ENCODE data around the gene MYH7B. TPM values are rescaled to one million over a fixed set of nuclear protein-coding genes. Genes with fewer than 3 reads are reported as not detected.

The MYH7B gene
- total RNA-seq, 1 donor from 2014 or later = 19.3 TPM

- peak overlapping the region; percentile 40 for H3K27ac ChIP-seq (ENCODE audit: low read depth, low read length)
- H3K9ac ChIP-seq (ENCODE audit: low read depth in 1 of 3, low read length in 3 of 3) = peak overlapping the region; percentile 38 to 74 (median 61)
- peaks cover 10 to 17% (median 11%) of the 10 kb centered on the region in 3 donors for H3K27me3 ChIP-seq (ENCODE audit: control insufficient read depth in 3 of 3, insufficient read depth in 3 of 3, low read length in 3 of 3)
- peaks cover 29 to 74% (median 71%) of the 10 kb centered on the region in 3 donors for H3K4me1 ChIP-seq (ENCODE audit: control insufficient read depth in 3 of 3, insufficient read depth in 3 of 3, low read length in 3 of 3)
- no peaks in the 10 kb centered on the region for H3K9me3 ChIP-seq (ENCODE audit: control insufficient read depth in 3 of 3, low read length in 3 of 3)
- H3K36me3 ChIP-seq (ENCODE audit: control insufficient read depth in 3 of 3, insufficient read depth in 3 of 3, low read length in 3 of 3) = peaks cover 10 to 60% (median 28%) of the 10 kb centered on the region in 3 donors
- H3K4me3 ChIP-seq (ENCODE audit: low read length in 3 of 3) = peak overlapping the region in 2 of 3 donors; percentile 27 to 52
Measured at GRCh38 chr20:34987288-34988190, 31.9 kb downstream of the MYH7B start.

DNA sequence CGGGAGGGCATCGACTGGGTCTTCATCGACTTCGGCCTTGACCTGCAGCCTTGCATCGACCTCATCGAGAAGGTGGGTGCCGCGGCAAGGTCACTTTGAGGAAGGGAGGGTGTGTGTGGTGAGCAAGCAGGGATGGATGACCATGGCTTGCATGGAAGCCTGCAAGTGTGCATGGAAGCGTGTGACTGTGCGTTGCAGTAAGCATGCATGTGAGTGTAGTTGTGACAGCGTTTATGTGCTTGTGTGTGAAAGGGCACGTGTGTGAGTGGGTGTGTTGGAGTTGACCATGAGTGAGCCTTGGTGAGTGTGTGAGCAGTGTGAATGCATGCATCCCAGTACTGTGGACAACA lies 32.5 kb downstream of the MYH7B start:
- Histone ChIP-seq H3K9me3 (ENCODE audit: control insufficient read depth in 3 of 3, low read length in 3 of 3) (no peaks in the 10 kb centered on the region), H3K36me3 (ENCODE audit: control insufficient read depth in 3 of 3, insufficient read depth in 3 of 3, low read length in 3 of 3) (peaks cover 16 to 65% (median 34%) of the 10 kb centered on the region in 3 donors), H3K27ac (ENCODE audit: low read depth, low read length) (no peak overlapping the region), H3K4me1 (ENCODE audit: control insufficient read depth in 3 of 3, insufficient read depth in 3 of 3, low read length in 3 of 3) (peaks cover 23 to 73% (median 69%) of the 10 kb centered on the region in 3 donors), H3K27me3 (ENCODE audit: control insufficient read depth in 3 of 3, insufficient read depth in 3 of 3, low read length in 3 of 3) (peaks cover 10 to 17% (median 11%) of the 10 kb centered on the region in 3 donors), H3K4me3 (ENCODE audit: low read length in 3 of 3) (peak overlapping the region in 1 of 3 donors; percentile 52), H3K9ac (ENCODE audit: low read depth in 1 of 3, low read length in 3 of 3) (peak overlapping the region in 1 of 3 donors; percentile 74)

DNA sequence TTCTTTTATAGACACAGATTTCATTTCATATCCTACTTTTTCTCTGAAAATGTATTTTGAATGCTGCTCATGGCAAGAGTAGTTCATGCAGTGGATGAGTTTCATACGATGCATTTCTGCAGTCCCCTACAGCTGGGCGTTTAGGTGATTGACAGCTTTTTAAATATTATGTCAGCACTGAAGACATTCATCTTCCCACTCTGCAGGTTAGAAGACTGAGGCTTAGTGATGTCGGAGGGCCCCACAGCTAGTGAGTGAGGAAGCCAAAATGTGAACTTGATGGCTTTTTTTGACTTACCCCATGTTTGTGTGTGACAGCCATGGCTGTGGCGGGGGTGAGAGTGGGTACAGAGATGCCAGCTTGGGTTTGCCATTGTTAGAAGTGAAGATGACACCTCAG lies 33.5 kb downstream of the MYH7B start:
- Histone ChIP-seq H3K27ac (ENCODE audit: low read depth, low read length) (no peak overlapping the region), H3K4me1 (ENCODE audit: control insufficient read depth in 3 of 3, insufficient read depth in 3 of 3, low read length in 3 of 3) (peaks cover 13 to 66% (median 65%) of the 10 kb centered on the region in 3 donors), H3K36me3 (ENCODE audit: control insufficient read depth in 3 of 3, insufficient read depth in 3 of 3, low read length in 3 of 3) (peaks cover 24 to 75% (median 43%) of the 10 kb centered on the region in 3 donors), H3K27me3 (ENCODE audit: control insufficient read depth in 3 of 3, insufficient read depth in 3 of 3, low read length in 3 of 3) (peaks cover 3 to 9% (median 5%) of the 10 kb centered on the region in 3 donors), H3K9ac (ENCODE audit: low read depth in 1 of 3, low read length in 3 of 3) (no peak overlapping the region), H3K4me3 (ENCODE audit: low read length in 3 of 3) (no peak overlapping the region), H3K9me3 (ENCODE audit: control insufficient read depth in 3 of 3, low read length in 3 of 3) (no peaks in the 10 kb centered on the region)

- H3K9me3 ChIP-seq (ENCODE audit: control insufficient read depth in 3 of 3, low read length in 3 of 3) = no peaks in the 10 kb centered on the region
- H3K9ac ChIP-seq (ENCODE audit: low read depth in 1 of 3, low read length in 3 of 3) = peak overlapping the region in 1 of 3 donors; percentile 8
- H3K36me3 ChIP-seq (ENCODE audit: control insufficient read depth in 3 of 3, insufficient read depth in 3 of 3, low read length in 3 of 3) = peaks cover 29 to 80% (median 49%) of the 10 kb centered on the region in 3 donors
- H3K4me1 ChIP-seq (ENCODE audit: control insufficient read depth in 3 of 3, insufficient read depth in 3 of 3, low read length in 3 of 3) = peaks cover 11 to 66% (median 66%) of the 10 kb centered on the region in 3 donors
- H3K27me3 ChIP-seq (ENCODE audit: control insufficient read depth in 3 of 3, insufficient read depth in 3 of 3, low read length in 3 of 3) = peaks cover 0 to 5% (median 4%) of the 10 kb centered on the region in 3 donors
- H3K4me3 ChIP-seq (ENCODE audit: low read length in 3 of 3) = no peak overlapping the region
- no peak overlapping the region for H3K27ac ChIP-seq (ENCODE audit: low read depth, low read length)
Measured at GRCh38 chr20:34989670-34990069, 34.0 kb downstream of the MYH7B start.

- no peak overlapping the region for H3K9ac ChIP-seq (ENCODE audit: low read depth in 1 of 3, low read length in 3 of 3)
- peaks cover 34 to 85% (median 54%) of the 10 kb centered on the region in 3 donors for H3K36me3 ChIP-seq (ENCODE audit: control insufficient read depth in 3 of 3, insufficient read depth in 3 of 3, low read length in 3 of 3)
- H3K9me3 ChIP-seq (ENCODE audit: control insufficient read depth in 3 of 3, low read length in 3 of 3) = no peaks in the 10 kb centered on the region
- peaks cover 0 to 2% (median 0%) of the 10 kb centered on the region in 3 donors for H3K27me3 ChIP-seq (ENCODE audit: control insufficient read depth in 3 of 3, insufficient read depth in 3 of 3, low read length in 3 of 3)
- H3K4me1 ChIP-seq (ENCODE audit: control insufficient read depth in 3 of 3, insufficient read depth in 3 of 3, low read length in 3 of 3) = peaks cover 8 to 65% (median 63%) of the 10 kb centered on the region in 3 donors
- peak overlapping the region; percentile 30 for H3K27ac ChIP-seq (ENCODE audit: low read depth, low read length)
- no peak overlapping the region for H3K4me3 ChIP-seq (ENCODE audit: low read length in 3 of 3)
Measured at GRCh38 chr20:34990231-34990630, 34.6 kb downstream of the MYH7B start.

DNA sequence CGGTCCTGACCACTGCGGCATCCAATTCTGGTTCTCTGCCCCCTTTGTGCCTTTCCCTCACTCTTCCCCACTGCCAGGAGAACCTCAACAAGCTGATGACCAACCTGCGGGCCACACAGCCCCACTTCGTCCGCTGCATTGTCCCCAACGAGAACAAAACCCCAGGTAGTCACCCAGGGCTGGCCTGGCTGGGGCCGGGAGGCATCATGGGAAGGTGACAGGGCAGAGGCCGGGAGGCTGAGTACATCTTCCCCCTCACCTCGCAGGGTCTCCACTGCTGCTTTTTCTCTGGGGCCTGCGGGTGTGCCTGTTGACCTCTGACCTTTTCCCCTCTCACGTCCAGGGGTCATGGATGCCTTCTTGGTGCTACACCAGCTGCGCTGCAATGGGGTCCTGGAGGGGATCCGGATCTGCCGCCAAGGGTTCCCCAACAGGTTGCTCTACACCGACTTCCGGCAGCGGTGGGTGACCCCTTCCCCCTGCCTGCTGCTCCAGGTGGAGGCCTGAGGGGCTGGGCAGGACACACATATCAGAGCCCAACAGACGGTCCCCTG lies 35.1 kb downstream of the MYH7B start:
- H3K4me1 ChIP-seq (ENCODE audit: control insufficient read depth in 3 of 3, insufficient read depth in 3 of 3, low read length in 3 of 3) = peaks cover 7 to 63% (median 61%) of the 10 kb centered on the region in 3 donors
- H3K4me3 ChIP-seq (ENCODE audit: low read length in 3 of 3) = no peak overlapping the region
- H3K9ac ChIP-seq (ENCODE audit: low read depth in 1 of 3, low read length in 3 of 3) = peak overlapping the region in 1 of 3 donors; percentile 33
- no peaks in the 10 kb centered on the region for H3K27me3 ChIP-seq (ENCODE audit: control insufficient read depth in 3 of 3, insufficient read depth in 3 of 3, low read length in 3 of 3)
- no peaks in the 10 kb centered on the region for H3K9me3 ChIP-seq (ENCODE audit: control insufficient read depth in 3 of 3, low read length in 3 of 3)
- peak overlapping the region; percentile 30 for H3K27ac ChIP-seq (ENCODE audit: low read depth, low read length)
- H3K36me3 ChIP-seq (ENCODE audit: control insufficient read depth in 3 of 3, insufficient read depth in 3 of 3, low read length in 3 of 3) = peaks cover 39 to 85% (median 59%) of the 10 kb centered on the region in 3 donors

DNA sequence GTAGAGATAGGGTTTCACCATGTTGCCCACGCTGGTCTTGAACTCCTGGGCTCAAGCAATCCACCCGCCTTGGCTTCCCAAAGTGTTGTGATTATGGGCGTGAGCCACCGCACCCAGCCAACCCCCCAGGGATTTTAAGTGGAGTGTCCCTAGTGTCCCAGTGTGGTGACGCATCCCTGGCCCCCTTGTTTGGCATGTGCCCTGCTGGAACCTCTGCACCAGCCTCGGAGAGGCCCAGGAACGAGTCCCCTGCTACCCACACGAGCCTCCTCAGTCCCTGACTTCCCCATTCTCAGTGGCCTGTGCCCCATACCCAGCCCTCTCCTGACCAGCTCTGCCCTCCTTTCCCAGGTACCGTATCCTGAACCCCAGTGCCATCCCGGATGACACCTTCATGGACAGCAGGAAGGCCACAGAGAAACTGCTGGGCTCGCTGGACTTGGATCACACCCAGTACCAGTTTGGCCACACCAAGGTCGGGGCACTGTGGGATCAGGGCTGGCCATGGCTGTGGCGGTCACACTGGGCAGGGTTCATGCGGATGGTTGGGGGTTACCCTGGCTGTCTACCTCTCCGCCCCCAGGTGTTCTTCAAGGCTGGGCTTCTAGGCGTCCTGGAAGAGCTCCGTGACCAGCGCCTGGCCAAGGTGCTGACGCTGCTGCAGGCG lies 37.2 kb downstream of the MYH7B start:
- Histone ChIP-seq H3K27me3 (ENCODE audit: control insufficient read depth in 3 of 3, insufficient read depth in 3 of 3, low read length in 3 of 3) (no peaks in the 10 kb centered on the region), H3K4me3 (ENCODE audit: low read length in 3 of 3) (no peak overlapping the region), H3K36me3 (ENCODE audit: control insufficient read depth in 3 of 3, insufficient read depth in 3 of 3, low read length in 3 of 3) (peaks cover 53 to 87% (median 78%) of the 10 kb centered on the region in 3 donors), H3K9ac (ENCODE audit: low read depth in 1 of 3, low read length in 3 of 3) (peak overlapping the region in 1 of 3 donors; percentile 54), H3K27ac (ENCODE audit: low read depth, low read length) (no peak overlapping the region), H3K4me1 (ENCODE audit: control insufficient read depth in 3 of 3, insufficient read depth in 3 of 3, low read length in 3 of 3) (peaks cover 0 to 44% (median 40%) of the 10 kb centered on the region in 3 donors), H3K9me3 (ENCODE audit: control insufficient read depth in 3 of 3, low read length in 3 of 3) (no peaks in the 10 kb centered on the region)

- Histone ChIP-seq H3K36me3 (ENCODE audit: control insufficient read depth in 3 of 3, insufficient read depth in 3 of 3, low read length in 3 of 3) (peaks cover 63 to 89% (median 85%) of the 10 kb centered on the region in 3 donors), H3K9ac (ENCODE audit: low read depth in 1 of 3, low read length in 3 of 3) (peak overlapping the region in 1 of 3 donors; percentile 54), H3K4me1 (ENCODE audit: control insufficient read depth in 3 of 3, insufficient read depth in 3 of 3, low read length in 3 of 3) (peaks cover 0 to 48% (median 39%) of the 10 kb centered on the region in 3 donors), H3K9me3 (ENCODE audit: control insufficient read depth in 3 of 3, low read length in 3 of 3) (no peaks in the 10 kb centered on the region), H3K27ac (ENCODE audit: low read depth, low read length) (peak overlapping the region; percentile 64), H3K4me3 (ENCODE audit: low read length in 3 of 3) (no peak overlapping the region), H3K27me3 (ENCODE audit: control insufficient read depth in 3 of 3, insufficient read depth in 3 of 3, low read length in 3 of 3) (no peaks in the 10 kb centered on the region)
Measured at GRCh38 chr20:34993941-34994508, 38.4 kb downstream of the MYH7B start.

- Histone ChIP-seq H3K4me3 (ENCODE audit: low read length in 3 of 3) (no peak overlapping the region), H3K4me1 (ENCODE audit: control insufficient read depth in 3 of 3, insufficient read depth in 3 of 3, low read length in 3 of 3) (peaks cover 0 to 49% (median 35%) of the 10 kb centered on the region in 3 donors), H3K9me3 (ENCODE audit: control insufficient read depth in 3 of 3, low read length in 3 of 3) (no peaks in the 10 kb centered on the region), H3K9ac (ENCODE audit: low read depth in 1 of 3, low read length in 3 of 3) (peak overlapping the region in 1 of 3 donors; percentile 54), H3K27ac (ENCODE audit: low read depth, low read length) (peak overlapping the region; percentile 64), H3K36me3 (ENCODE audit: control insufficient read depth in 3 of 3, insufficient read depth in 3 of 3, low read length in 3 of 3) (peaks cover 64 to 88% (median 86%) of the 10 kb centered on the region in 3 donors), H3K27me3 (ENCODE audit: control insufficient read depth in 3 of 3, insufficient read depth in 3 of 3, low read length in 3 of 3) (no peaks in the 10 kb centered on the region)
Measured at GRCh38 chr20:34994509-34995131, 39.0 kb downstream of the MYH7B start.

Measured in skeletal muscle tissue (tissue), 4 donors.